ENCODE data around the gene BBS2. TPM values are rescaled to one million over a fixed set of nuclear protein-coding genes. Genes with fewer than 3 reads are reported as not detected.

Gene BBS2
- total RNA-seq, 4 donors from 2014 or later = 55.1 to 98.6 (median 57.4) TPM

- Histone ChIP-seq H3K4me3 (replicated peaks in 1 of 3) (no peak overlapping the region), H3K27ac (no peak overlapping the region), H3K36me3 (no peaks in the 10 kb centered on the region), H3K27me3 (no peaks in the 10 kb centered on the region), H3K9me3 (no peaks in the 10 kb centered on the region), H3K4me1 (peaks cover 6 to 12% of the 10 kb centered on the region in 2 donors)
- TF ChIP-seq, protein P1, sequence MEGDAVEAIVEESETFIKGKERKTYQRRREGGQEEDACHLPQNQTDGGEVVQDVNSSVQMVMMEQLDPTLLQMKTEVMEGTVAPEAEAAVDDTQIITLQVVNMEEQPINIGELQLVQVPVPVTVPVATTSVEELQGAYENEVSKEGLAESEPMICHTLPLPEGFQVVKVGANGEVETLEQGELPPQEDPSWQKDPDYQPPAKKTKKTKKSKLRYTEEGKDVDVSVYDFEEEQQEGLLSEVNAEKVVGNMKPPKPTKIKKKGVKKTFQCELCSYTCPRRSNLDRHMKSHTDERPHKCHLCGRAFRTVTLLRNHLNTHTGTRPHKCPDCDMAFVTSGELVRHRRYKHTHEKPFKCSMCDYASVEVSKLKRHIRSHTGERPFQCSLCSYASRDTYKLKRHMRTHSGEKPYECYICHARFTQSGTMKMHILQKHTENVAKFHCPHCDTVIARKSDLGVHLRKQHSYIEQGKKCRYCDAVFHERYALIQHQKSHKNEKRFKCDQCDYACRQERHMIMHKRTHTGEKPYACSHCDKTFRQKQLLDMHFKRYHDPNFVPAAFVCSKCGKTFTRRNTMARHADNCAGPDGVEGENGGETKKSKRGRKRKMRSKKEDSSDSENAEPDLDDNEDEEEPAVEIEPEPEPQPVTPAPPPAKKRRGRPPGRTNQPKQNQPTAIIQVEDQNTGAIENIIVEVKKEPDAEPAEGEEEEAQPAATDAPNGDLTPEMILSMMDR (IDR thresholded peaks at IDR 0.05) = no peak
- no peak for TF ChIP-seq POLR2A (IDR thresholded peaks at IDR 0.05)
- intact Hi-C loops (cut with DNase I) = no loop called here
- DNase-seq = no peak
Observed at GRCh38 chr16:56549161-56549560, 29.3 kb upstream of the BBS2 start.

GRCh38 chr16:56547949-56548567 lies 28.2 kb upstream of the BBS2 start:
- WGBS, 2 donors = 74 to 84% methylated on average over 4 of the region's 4 CpGs
- no peak for DNase-seq

GRCh38 chr16:56547120-56547948 lies 27.5 kb upstream of the BBS2 start:
- no peaks in the 10 kb centered on the region for H3K9me3 ChIP-seq
- TF ChIP-seq, protein P1 (IDR thresholded peaks at IDR 0.05) = no peak
- no peak for TF ChIP-seq POLR2A (IDR thresholded peaks at IDR 0.05)
- DNase-seq = no peak
- intact Hi-C loops (cut with DNase I) = no loop called here
- no peaks in the 10 kb centered on the region for H3K27me3 ChIP-seq
- H3K4me1 ChIP-seq = peaks cover 4 to 9% of the 10 kb centered on the region in 2 donors
- no peaks in the 10 kb centered on the region for H3K36me3 ChIP-seq
- no peak overlapping the region for H3K27ac ChIP-seq
- H3K4me3 ChIP-seq (replicated peaks in 1 of 3) = no peak overlapping the region
- WGBS, 2 donors = 36 to 46% methylated on average over 12 of the region's 12 CpGs

More at GRCh38 chr16:56547949-56548567, 28.2 kb upstream of the BBS2 start:
- Histone ChIP-seq H3K4me1 (peaks cover 6 to 12% of the 10 kb centered on the region in 2 donors), H3K27me3 (no peaks in the 10 kb centered on the region), H3K4me3 (replicated peaks in 1 of 3) (no peak overlapping the region), H3K9me3 (no peaks in the 10 kb centered on the region), H3K27ac (no peak overlapping the region), H3K36me3 (no peaks in the 10 kb centered on the region)
- intact Hi-C loops (cut with DNase I) = no loop called here
- TF ChIP-seq, protein P1 (IDR thresholded peaks at IDR 0.05) = no peak
- no peak for TF ChIP-seq POLR2A (IDR thresholded peaks at IDR 0.05)

DNA sequence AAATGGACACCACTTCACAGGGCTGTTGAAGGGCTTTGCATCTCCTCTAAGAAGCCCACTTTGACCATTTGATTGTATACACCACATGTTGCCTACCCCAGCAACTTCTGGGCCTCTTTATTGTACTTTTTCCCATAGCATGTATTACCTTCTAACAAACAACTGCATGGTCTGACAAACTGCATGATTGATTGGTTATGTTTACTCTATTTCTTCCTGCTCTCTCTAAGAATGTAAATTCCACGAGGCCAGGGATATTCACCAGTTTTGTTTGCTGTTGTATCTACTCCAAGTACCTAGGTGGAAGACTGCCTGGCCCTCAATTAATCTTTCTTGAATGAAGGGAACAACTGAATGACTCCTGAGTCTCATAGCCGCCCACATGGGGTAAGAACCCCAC lies 22.2 kb upstream of the BBS2 start:
- intact Hi-C loops (cut with DNase I) = no loop called here
- no peaks in the 10 kb centered on the region for H3K4me1 ChIP-seq
- no peak for DNase-seq
- TF ChIP-seq, protein P1 (IDR thresholded peaks at IDR 0.05) = no peak
- TF ChIP-seq POLR2A (IDR thresholded peaks at IDR 0.05) = no peak
- no peaks in the 10 kb centered on the region for H3K9me3 ChIP-seq
- WGBS, 2 donors = 5 to 15% methylated on average over 2 of the region's 2 CpGs
- no peak overlapping the region for H3K27ac ChIP-seq
- H3K27me3 ChIP-seq = no peaks in the 10 kb centered on the region
- no peak overlapping the region for H3K4me3 ChIP-seq (replicated peaks in 1 of 3)
- no peaks in the 10 kb centered on the region for H3K36me3 ChIP-seq

DNA sequence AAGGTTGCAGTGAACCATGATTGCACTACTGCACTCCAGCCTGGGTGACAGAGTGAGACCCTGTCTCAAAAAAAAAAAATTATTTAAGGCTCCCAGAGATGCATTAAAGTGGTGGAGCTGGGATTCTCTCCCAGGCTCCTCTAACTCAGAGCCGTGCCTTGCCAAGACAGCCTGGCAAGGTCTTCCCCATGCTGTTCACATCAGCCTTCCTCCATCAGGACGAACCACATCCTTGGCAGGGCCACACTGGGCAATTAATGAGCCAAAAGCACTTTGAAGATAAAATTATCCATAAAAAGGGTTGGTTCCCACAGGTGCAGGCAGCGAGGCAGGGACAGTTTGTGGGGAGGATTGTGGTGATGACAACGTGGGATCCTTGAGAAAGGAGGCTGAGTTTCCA lies 19.8 kb upstream of the BBS2 start:
- Histone ChIP-seq H3K4me1 (no peaks in the 10 kb centered on the region), H3K27ac (no peak overlapping the region), H3K4me3 (replicated peaks in 1 of 3) (no peak overlapping the region), H3K36me3 (no peaks in the 10 kb centered on the region), H3K27me3 (no peaks in the 10 kb centered on the region), H3K9me3 (no peaks in the 10 kb centered on the region)
- 71 to 76% methylated on average over 4 of the region's 4 CpGs for WGBS, 2 donors
- intact Hi-C loops (cut with DNase I) = loop anchor here (10.0 kb wide), 1 partner anchor 55 kb away; no protein-coding TSS in a partner anchor
- DNase-seq = no peak
- TF ChIP-seq, protein P1 (IDR thresholded peaks at IDR 0.05) = no peak
- TF ChIP-seq POLR2A (IDR thresholded peaks at IDR 0.05) = no peak
